H1 (cell line): ENCODE data around the gene PLXNB3. TPM values are rescaled to one million over a fixed set of nuclear protein-coding genes. Genes with fewer than 3 reads are reported as not detected.

Experiments
- BACH1 ChIP-seq: IDR thresholded peaks from 2 replicates; pipeline ENCODE4 v1.6.1; 2012; ENCODE audit warnings: low read length, improper control_type of control experiment
- CHD7 ChIP-seq: fragments of 300-600 bp; sonication (generic); IDR thresholded peaks from 2 replicates; pipeline ENCODE4 v1.7.1; 2012; ENCODE audit warnings: low read length, moderate library complexity, mild to moderate bottlenecking, inconsistent platforms; ENCODE audit not compliant: insufficient replicate concordance
- polyA plus RNA-seq, 7 experiments: library from polyadenylated mRNA; depleted of rRNA in 3 of 7; stranded (reverse) in 5 of 7; unstranded in 2 of 7; fragments of >200 nt in 5 of 7; fragments of 200-250 nt in 2 of 7; gene quantifications; 1 replicate in 5 of 7; 2 replicates in 1 of 7; 4 replicates in 1 of 7; pipeline versions ENCODE4 v1.2.1 to v1.2.3, GENCODE V29; 2011 to 2013; ENCODE audit warnings: missing spikeins in 2 of 7, mixed read lengths in 2 of 7
- total RNA-seq: library from RNA; stranded (reverse); fragmentation: NEBNext Ultra II Directional; extraction: Animal tissue kit (Norgen Biotek cat#: 25700); gene quantifications from 2 replicates; pipeline ENCODE4 v1.2.1, GENCODE V29; 2021

The PLXNB3 gene
- total and polyA plus RNA-seq, 2 of the 8 experiments (the other 6 are each of a cell fraction or from before 2014, with no cell fraction given): 1.2 to 2.7 TPM

GRCh38 chrX:153776120-153776599 is 12.1 kb downstream of the PLXNB3 start (continued):
- TF ChIP-seq CHD7 (no peak), BACH1 (no peak)
